ENCODE data around the gene JCHAIN. TPM values are rescaled to one million over a fixed set of nuclear protein-coding genes. Genes with fewer than 3 reads are reported as not detected.

Gene JCHAIN
- total and polyA plus RNA-seq, 2 of the 4 experiments (the other 2 are of a cell fraction), result 0.72 to 0.86 TPM

DNA sequence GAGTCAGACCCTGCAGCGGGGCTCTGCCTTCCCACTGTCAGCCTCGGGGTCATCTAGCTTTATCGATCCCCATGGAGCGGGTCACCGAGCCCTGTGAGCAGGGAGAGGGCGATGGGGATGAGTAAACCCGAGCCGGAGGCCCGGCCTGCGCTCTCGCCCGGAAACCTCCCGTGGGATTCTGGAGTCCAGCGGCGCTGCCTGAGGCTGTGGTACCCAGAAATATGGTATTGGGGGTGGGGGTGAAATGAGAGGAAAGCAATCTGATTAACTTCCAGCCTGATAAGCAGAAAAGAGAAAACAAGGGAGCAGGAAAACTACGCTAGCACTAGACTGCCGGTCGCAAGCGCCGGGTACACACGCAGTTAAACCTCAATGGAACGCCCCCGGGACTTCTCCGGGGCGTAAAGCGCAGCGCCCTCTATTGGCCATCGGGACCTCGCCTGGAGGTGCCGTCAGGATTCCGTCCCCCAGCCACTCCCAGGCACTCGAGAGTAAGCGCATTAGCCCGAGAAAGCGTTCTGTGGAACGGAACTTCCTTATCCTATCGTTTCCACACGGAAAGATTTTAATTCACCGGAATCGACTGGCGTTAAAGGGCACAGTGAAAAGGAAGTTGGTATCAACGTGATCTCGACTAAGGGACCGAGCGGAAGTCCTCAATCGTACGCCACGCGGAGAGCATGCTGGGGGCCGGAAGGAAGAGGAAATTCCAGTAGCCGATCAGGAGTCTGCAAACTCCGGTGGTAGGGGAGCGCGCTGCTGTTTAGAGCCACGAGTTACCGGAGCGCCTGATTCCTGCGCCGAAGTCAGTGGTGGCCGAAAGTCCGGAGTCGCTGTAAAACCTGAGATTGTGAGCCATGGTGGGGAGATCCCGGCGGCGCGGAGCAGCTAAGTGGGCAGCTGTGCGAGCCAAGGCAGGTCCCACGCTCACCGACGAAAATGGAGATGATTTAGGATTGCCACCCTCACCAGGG, 21.8 kb upstream of the JCHAIN start, which contains the start of gene UTP3:
Gene UTP3 (plus strand): TSS at position 712 of the 974 bp plus-strand sequence. CDS start 146 bp downstream, at position 858.
- in situ Hi-C loops (cut with MboI; ENCODE audit: low sequenced_read_pairs) (no loop called here), intact Hi-C loops (cut with micrococcal nuclease) (loop anchor here (1.0 to 5.0 kb wide), 4 partner anchors 17 to 319 kb away; partner anchors contain the start of gene MOB1B), dilution Hi-C loops (cut with HindIII; ENCODE audit: low sequenced_read_pairs, unreplicated experiment) (no loop called here)
- peak within 1 kb of the TSS; percentile 77 for H4K91ac ChIP-seq (ENCODE audit: insufficient read depth, low read depth, low read length)
- peak; percentile 99 for DNase-seq
- H2BK20ac ChIP-seq (ENCODE audit: low read depth, low read length), result no peak within 1 kb of the TSS; the same call in 1 of the 2 replicates
- H3K18ac ChIP-seq (ENCODE audit: low read depth, low read length), result peak within 1 kb of the TSS; percentile 33
- peak within 1 kb of the TSS; percentile 99 for H2AFZ ChIP-seq (replicated peaks; ENCODE audit: low read length, poor library complexity)
- peak within 1 kb of the TSS; percentile 97 for H3K4me2 ChIP-seq (ENCODE audit: low read depth, low read length)
- peaks cover 15 to 22% of the 10 kb centered on the region in 2 experiments; a peak in 3 of 4 replicates for H3K79me1 ChIP-seq (ENCODE audit: low read depth in 1 of 2, low read length in 2 of 2)
- H3K4me1 ChIP-seq (ENCODE audit: control insufficient read depth, insufficient read depth, low read length), result peaks cover 3% of the 10 kb centered on the region
- H4K8ac ChIP-seq (ENCODE audit: low read depth in 2 of 2, low read length in 2 of 2), result peak within 1 kb of the TSS; percentile 57 to 93
- H2BK120ac ChIP-seq (ENCODE audit: low read depth, low read length), result peak within 1 kb of the TSS; percentile 13; the same call in 1 of the 2 replicates
- H3K14ac ChIP-seq (replicated peaks; ENCODE audit: low read depth, low read length), result peak within 1 kb of the TSS; percentile 74
- ChIA-PET CTCF (interaction anchor here (0.5 to 1.8 kb wide), 4 partner anchors 15 to 34 kb away, joined by 3 to 7 read pairs (median 6); no protein-coding TSS in a partner anchor), POLR2A (ENCODE audit: unreplicated experiment) (interaction anchor here (0.5 kb wide), 1 partner anchor 10 kb away, joined by 4 read pairs; no protein-coding TSS in a partner anchor)
- peak within 1 kb of the TSS; percentile 83 for H3K9ac ChIP-seq (ENCODE audit: low read depth, low read length)
- no peak within 1 kb of the TSS; the same call in 2 of the 3 replicates for H2BK15ac ChIP-seq (ENCODE audit: low read depth, low read length)
- H3K23ac ChIP-seq (ENCODE audit: low read depth, low read length), result peak within 1 kb of the TSS; percentile 62
- peak within 1 kb of the TSS; percentile 74 for H3K4me3 ChIP-seq (ENCODE audit: insufficient read depth, low read depth, low read length)
- peak; percentile 97 for ATAC-seq (ENCODE audit: low read depth)
- H2BK5ac ChIP-seq (ENCODE audit: low read depth, low read length, poor library complexity, severe bottlenecking), result peak within 1 kb of the TSS; percentile 77
- H3K56ac ChIP-seq (ENCODE audit: extremely low read depth, insufficient read depth, low read length), result peak within 1 kb of the TSS; percentile 91
- 0% methylated on average over 21 of the region's 70 CpGs; no CpG with 5 or more reads in 1 of the 2 experiments for WGBS, 2 experiments (ENCODE audit: extremely low coverage in 2 of 2, insufficient read length in 1 of 2)
- H3K9me3 ChIP-seq (ENCODE audit: control insufficient read depth, insufficient read depth, low read length), result no peaks in the 10 kb centered on the region
- H4K5ac ChIP-seq (ENCODE audit: low read depth, low read length), result peak within 1 kb of the TSS; percentile 95
- no peaks in the 10 kb centered on the region for H3K9me1 ChIP-seq (ENCODE audit: insufficient read depth, low read length)
- peak within 1 kb of the TSS; percentile 94 for H2AK9ac ChIP-seq (replicated peaks; ENCODE audit: low read depth, low read length, poor library complexity)
- peak within 1 kb of the TSS; percentile 82 for H3K27ac ChIP-seq (ENCODE audit: insufficient read depth, low read length)
- H3K4ac ChIP-seq (ENCODE audit: low read depth, low read length), result peak within 1 kb of the TSS; percentile 82
- no TSS peak for BruUV-seq (replicated peaks)
- H4K20me1 ChIP-seq (ENCODE audit: insufficient read depth, low read length), result peaks cover 5% of the 10 kb centered on the region; the same call in 1 of the 2 replicates
- H3K27me3 ChIP-seq (ENCODE audit: control insufficient read depth, insufficient read depth, low read length), result no peaks in the 10 kb centered on the region
- peak within 1 kb of the TSS; percentile 87 for H2AK5ac ChIP-seq (ENCODE audit: low read depth, low read length)
- H3K36me3 ChIP-seq (ENCODE audit: control insufficient read depth, insufficient read depth, low read length), result peaks cover 2% of the 10 kb centered on the region; the same call in 1 of the 2 replicates
- TF ChIP-seq CTCF (conservative IDR thresholded peaks at IDR 0.05; ENCODE audit: low read depth, low read length) (peak; percentile 99), POLR2A (IDR thresholded peaks at IDR 0.05; ENCODE audit: low read depth, low read length) (peak; percentile 84), FOS (IDR thresholded peaks at IDR 0.05; ENCODE audit: low read depth, low read length) (no peak), SMC3 (IDR thresholded peaks at IDR 0.05; ENCODE audit: low read depth, low read length) (peak; percentile 75), RCOR1 (IDR thresholded peaks at IDR 0.05; ENCODE audit: insufficient replicate concordance, low read length) (no peak), MAZ (IDR thresholded peaks at IDR 0.05; ENCODE audit: borderline replicate concordance, low read depth, low read length) (peak; percentile 86), BHLHE40 (IDR thresholded peaks at IDR 0.05; ENCODE audit: low read depth, low read length) (peak; percentile 69), MXI1 (IDR thresholded peaks at IDR 0.05; ENCODE audit: borderline replicate concordance, low read depth, low read length) (peak; percentile 98), MAFK (IDR thresholded peaks at IDR 0.05; ENCODE audit: low read depth, low read length) (no peak), CEBPB (IDR thresholded peaks at IDR 0.05; ENCODE audit: low read depth, low read length) (no peak), RFX5 (IDR thresholded peaks at IDR 0.05; ENCODE audit: low read depth, low read length) (no peak)
- TF ChIP-seq, protein P1, sequence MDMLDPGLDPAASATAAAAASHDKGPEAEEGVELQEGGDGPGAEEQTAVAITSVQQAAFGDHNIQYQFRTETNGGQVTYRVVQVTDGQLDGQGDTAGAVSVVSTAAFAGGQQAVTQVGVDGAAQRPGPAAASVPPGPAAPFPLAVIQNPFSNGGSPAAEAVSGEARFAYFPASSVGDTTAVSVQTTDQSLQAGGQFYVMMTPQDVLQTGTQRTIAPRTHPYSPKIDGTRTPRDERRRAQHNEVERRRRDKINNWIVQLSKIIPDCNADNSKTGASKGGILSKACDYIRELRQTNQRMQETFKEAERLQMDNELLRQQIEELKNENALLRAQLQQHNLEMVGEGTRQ (IDR thresholded peaks at IDR 0.05; ENCODE audit: low read depth, low read length), result peak; percentile 57

Data from IMR-90 (cell line).